Measurements from ENCODE around the gene FXYD2.

Gene FXYD2

DNA sequence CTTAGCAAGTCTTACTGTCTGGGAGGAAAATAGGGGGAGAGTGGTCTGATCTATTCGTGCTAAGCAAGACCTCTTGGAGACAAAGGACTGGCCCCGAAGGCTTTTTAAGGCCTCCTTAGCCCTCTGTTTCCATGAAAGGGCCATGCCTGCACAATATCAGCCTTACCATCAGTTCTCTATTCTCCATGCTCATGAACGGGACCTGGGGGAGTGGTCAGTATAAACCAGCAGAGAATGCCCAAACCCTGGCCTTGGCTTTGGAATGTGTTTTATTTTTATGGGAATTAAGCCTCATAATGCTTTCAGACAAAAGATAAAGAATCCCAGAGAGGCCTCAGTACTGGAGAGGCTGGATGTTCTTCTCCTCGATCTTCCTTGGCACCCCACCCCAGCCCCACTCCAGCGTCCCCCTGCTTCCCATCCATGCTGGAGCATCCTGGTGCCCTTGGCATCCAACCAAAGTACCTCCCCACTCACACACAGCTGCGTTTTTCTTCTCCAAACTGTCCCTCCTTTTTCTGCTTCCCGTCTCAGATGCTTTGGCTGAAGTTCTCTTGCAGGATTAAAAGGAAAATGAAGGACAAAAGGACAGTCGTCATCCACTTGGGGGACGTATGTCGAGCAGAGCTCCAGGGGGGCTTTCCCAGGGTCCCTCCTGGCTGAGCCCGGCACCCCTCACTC is 33.3 kb upstream of the FXYD2 start:
- DNase-seq (ENCODE audit: low read depth), result no peak
- TF ChIP-seq, protein P1, sequence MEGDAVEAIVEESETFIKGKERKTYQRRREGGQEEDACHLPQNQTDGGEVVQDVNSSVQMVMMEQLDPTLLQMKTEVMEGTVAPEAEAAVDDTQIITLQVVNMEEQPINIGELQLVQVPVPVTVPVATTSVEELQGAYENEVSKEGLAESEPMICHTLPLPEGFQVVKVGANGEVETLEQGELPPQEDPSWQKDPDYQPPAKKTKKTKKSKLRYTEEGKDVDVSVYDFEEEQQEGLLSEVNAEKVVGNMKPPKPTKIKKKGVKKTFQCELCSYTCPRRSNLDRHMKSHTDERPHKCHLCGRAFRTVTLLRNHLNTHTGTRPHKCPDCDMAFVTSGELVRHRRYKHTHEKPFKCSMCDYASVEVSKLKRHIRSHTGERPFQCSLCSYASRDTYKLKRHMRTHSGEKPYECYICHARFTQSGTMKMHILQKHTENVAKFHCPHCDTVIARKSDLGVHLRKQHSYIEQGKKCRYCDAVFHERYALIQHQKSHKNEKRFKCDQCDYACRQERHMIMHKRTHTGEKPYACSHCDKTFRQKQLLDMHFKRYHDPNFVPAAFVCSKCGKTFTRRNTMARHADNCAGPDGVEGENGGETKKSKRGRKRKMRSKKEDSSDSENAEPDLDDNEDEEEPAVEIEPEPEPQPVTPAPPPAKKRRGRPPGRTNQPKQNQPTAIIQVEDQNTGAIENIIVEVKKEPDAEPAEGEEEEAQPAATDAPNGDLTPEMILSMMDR (conservative IDR thresholded peaks at IDR 0.05; ENCODE audit: low read depth, low read length), result no peak
- H3K4me3 ChIP-seq (ENCODE audit: low read depth, low read length), result no peak overlapping the region

- H3K4me3 ChIP-seq (ENCODE audit: low read depth, low read length), result no peak overlapping the region
- TF ChIP-seq, protein P1 (conservative IDR thresholded peaks at IDR 0.05; ENCODE audit: low read depth, low read length), result no peak
- DNase-seq (ENCODE audit: low read depth), result no peak
These were observed 31.5 kb upstream of the FXYD2 start for GRCh38 chr11:117855912-117856651.

DNA sequence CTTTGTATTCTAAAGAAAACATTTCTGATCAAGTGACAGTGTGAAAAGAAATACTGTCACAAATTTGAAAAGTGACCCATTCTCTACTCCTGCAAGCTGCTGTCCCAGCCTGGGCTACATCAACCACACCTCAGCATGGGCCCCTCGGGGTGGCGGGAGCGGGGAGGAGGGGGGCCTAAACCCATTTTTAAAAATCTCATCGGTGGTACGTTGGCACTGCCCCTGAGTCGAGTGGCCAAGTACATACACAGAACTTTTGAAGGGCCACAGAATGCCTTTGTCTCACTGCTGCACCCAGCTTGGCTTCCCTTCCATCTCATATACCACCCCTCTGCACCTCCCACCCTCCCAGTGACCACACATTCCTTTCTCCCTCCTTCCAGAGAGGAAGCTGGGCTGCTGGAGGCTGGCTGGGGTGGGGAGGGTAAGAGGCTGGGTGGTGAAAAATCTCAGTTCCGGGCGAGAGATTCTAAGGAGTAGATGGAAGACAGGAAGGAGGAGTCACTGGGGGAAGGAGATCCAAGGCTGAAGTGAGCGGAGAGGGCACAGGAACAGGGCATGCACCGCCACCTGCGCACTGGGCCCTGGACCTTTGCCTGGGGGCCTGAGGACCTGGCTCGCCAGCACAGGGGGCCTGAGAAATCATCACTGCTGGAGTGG is 30.8 kb upstream of the FXYD2 start:
- H3K4me3 ChIP-seq (ENCODE audit: low read depth, low read length), result no peak overlapping the region

DNA sequence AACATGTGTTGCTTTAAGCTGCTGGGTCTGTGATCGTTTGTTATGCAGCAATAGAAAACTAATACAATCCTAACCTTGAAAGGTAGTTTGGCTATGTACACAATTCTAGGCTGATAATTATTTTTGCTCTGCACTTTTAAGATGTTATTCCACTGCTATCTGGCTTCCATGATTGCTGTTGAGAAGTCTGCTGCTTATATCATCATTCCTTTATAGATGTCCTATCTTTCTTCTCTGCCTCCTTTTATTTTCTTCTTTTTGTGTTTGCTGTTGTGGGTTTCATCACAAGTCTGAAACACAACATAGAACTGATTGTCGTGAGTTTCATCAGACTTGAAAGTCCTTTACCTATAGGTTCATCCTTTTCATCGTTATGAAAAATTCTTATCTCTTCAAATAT is 27.8 kb upstream of the FXYD2 start:
- TF ChIP-seq, protein P1 (conservative IDR thresholded peaks at IDR 0.05; ENCODE audit: low read depth, low read length), result no peak
- no peak for DNase-seq (ENCODE audit: low read depth)
- no peak overlapping the region for H3K4me3 ChIP-seq (ENCODE audit: low read depth, low read length)

More for the DNA sequence above, 30.8 kb upstream of the FXYD2 start:
- DNase-seq (ENCODE audit: low read depth), result no peak
- TF ChIP-seq, protein P1 (conservative IDR thresholded peaks at IDR 0.05; ENCODE audit: low read depth, low read length), result no peak

DNA sequence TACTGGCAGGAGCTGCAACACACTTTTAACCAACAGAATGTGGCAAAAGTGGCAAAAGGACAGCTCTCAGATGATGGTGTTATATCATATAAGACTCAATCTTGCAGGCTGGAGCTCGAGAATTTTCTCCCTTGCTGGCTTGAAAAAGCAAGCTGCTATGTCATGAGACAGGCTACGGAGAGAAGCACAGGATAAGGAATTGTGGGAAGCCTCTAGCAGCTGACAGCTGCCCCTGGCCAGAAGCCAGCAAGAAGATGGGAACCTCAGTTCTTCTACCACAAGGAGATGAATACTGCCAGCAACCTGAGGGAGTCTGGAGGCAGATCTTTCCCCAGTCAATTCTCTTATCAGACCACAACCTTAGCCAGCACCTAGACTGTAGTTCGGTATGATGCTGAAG is 27.3 kb upstream of the FXYD2 start:
- TF ChIP-seq, protein P1 (conservative IDR thresholded peaks at IDR 0.05; ENCODE audit: low read depth, low read length), result no peak
- peak; percentile 53 for DNase-seq (ENCODE audit: low read depth)
- H3K4me3 ChIP-seq (ENCODE audit: low read depth, low read length), result no peak overlapping the region

GRCh38 chr11:117851106-117851505 is 26.6 kb upstream of the FXYD2 start:
- H3K4me3 ChIP-seq (ENCODE audit: low read depth, low read length), result no peak overlapping the region
- TF ChIP-seq, protein P1 (conservative IDR thresholded peaks at IDR 0.05; ENCODE audit: low read depth, low read length), result no peak
- DNase-seq (ENCODE audit: low read depth), result peak; percentile 92

Measured in choroid plexus epithelial cell (primary cell).